HEK293 (cell line): Measurements from ENCODE around the gene RHOT2.

ENCODE experiments used
- CTCF ChIA-PET: fragments of 350-600 bp; formaldehyde crosslinking; extraction: SDS; loops from one replicate; lab custom pipeline; 2021; ENCODE audit warnings: antibody characterized with exemption; lab: Yijun Ruan, JAX
- POLR2A ChIA-PET: fragments of 300-600 bp; formaldehyde crosslinking; extraction: SDS; loops from one replicate; lab custom pipeline; 2020; ENCODE audit warnings: antibody characterized with exemption, inconsistent platforms; lab: Yijun Ruan, JAX
- H3K27ac ChIP-seq: fragments of 200-500 bp; sonication (Bioruptor generic); 2 replicates; pipeline ENCODE4 v1.5.1; 2014; ENCODE audit warnings: low read depth, low read length, control low read depth, inconsistent platforms; ENCODE audit errors: extremely low read depth
- H3K36me3 ChIP-seq, 2 experiments: fragments of 200-500 bp in 1 of 2; sonication (Bioruptor generic) in 1 of 2; 1 replicate in 1 of 2; 2 replicates in 1 of 2; pipeline ENCODE4 v1.5.1; 2014 to 2017; ENCODE audit warnings: inconsistent platforms in 2 of 2, low read length in 2 of 2; ENCODE audit not compliant: control insufficient read depth in 2 of 2, insufficient read depth in 1 of 2
- H3K4me1 ChIP-seq: fragments of 200-500 bp; sonication (Bioruptor generic); 2 replicates; pipeline ENCODE4 v1.5.1; 2014; ENCODE audit warnings: mild to moderate bottlenecking, low read length, inconsistent platforms; ENCODE audit not compliant: control insufficient read depth, insufficient read depth
- H3K4me3 ChIP-seq: 2 replicates; pipeline ENCODE4 v1.5.1; 2011; ENCODE audit warnings: low read depth, mild to moderate bottlenecking, control low read depth, low read length, moderate library complexity
- H3K9me3 ChIP-seq: fragments of 200-500 bp; sonication (Bioruptor generic); 2 replicates; pipeline ENCODE4 v1.5.1; 2014; ENCODE audit warnings: low read depth, low read length, inconsistent platforms; ENCODE audit not compliant: control insufficient read depth, insufficient read depth
- BCL11A ChIP-seq: fragments of 450-650 bp; formaldehyde crosslinking; IDR thresholded peaks from 2 replicates; pipeline ENCODE4 v1.5.1; 2016; ENCODE audit warnings: low read depth, missing biosample characterization, missing genetic modification characterization
- GLIS2 ChIP-seq: fragments of 450-650 bp; formaldehyde crosslinking; IDR thresholded peaks from 2 replicates; pipeline ENCODE4 v1.5.1; 2016; ENCODE audit warnings: missing biosample characterization, missing genetic modification characterization
- KLF1 ChIP-seq: fragments of 450-650 bp; formaldehyde crosslinking; IDR thresholded peaks from 2 replicates; pipeline ENCODE4 v1.5.1; 2016; ENCODE audit warnings: missing biosample characterization, missing genetic modification characterization
- KLF16 ChIP-seq: fragments of 450-650 bp; formaldehyde crosslinking; IDR thresholded peaks from 2 replicates; pipeline ENCODE4 v1.5.1; 2017; ENCODE audit warnings: missing biosample characterization, missing genetic modification characterization
- KLF9 ChIP-seq: fragments of 450-650 bp; formaldehyde crosslinking; IDR thresholded peaks from 2 replicates; pipeline ENCODE4 v1.5.1; 2016; ENCODE audit warnings: missing biosample characterization, missing genetic modification characterization, low read depth
- ZBTB8A ChIP-seq: fragments of 450-650 bp; formaldehyde crosslinking; IDR thresholded peaks from 2 replicates; pipeline ENCODE4 v1.5.1; 2016; ENCODE audit warnings: missing biosample characterization, missing genetic modification characterization
- ZFHX2 ChIP-seq: fragments of 450-650 bp; formaldehyde crosslinking; conservative IDR thresholded peaks from 2 replicates; pipeline ENCODE4 v1.5.1; 2016; ENCODE audit warnings: missing biosample characterization, missing genetic modification characterization
- ZNF121 ChIP-seq: fragments of 450-650 bp; formaldehyde crosslinking; IDR thresholded peaks from 2 replicates; pipeline ENCODE4 v1.5.1; 2016; ENCODE audit warnings: missing biosample characterization, missing genetic modification characterization
- ZNF138 ChIP-seq: fragments of 450-650 bp; formaldehyde crosslinking; IDR thresholded peaks from 2 replicates; pipeline ENCODE4 v1.5.1; 2016; ENCODE audit warnings: missing biosample characterization, missing genetic modification characterization, borderline replicate concordance
- ZNF16 ChIP-seq: fragments of 450-650 bp; formaldehyde crosslinking; IDR thresholded peaks from 2 replicates; pipeline ENCODE4 v1.5.1; 2016; ENCODE audit warnings: low read depth, missing biosample characterization, missing genetic modification characterization
- ZNF214 ChIP-seq: fragments of 450-650 bp; formaldehyde crosslinking; IDR thresholded peaks from 2 replicates; pipeline ENCODE4 v1.5.1; 2017; ENCODE audit warnings: missing biosample characterization, mild to moderate bottlenecking, missing genetic modification characterization, borderline replicate concordance
- ZNF292 ChIP-seq: fragments of 450-650 bp; formaldehyde crosslinking; IDR thresholded peaks from 2 replicates; pipeline ENCODE4 v1.5.1; 2016; ENCODE audit warnings: low read depth, missing biosample characterization, missing genetic modification characterization, borderline replicate concordance
- ZNF302 ChIP-seq: fragments of 450-650 bp; formaldehyde crosslinking; IDR thresholded peaks from 2 replicates; pipeline ENCODE4 v1.5.1; 2016; ENCODE audit warnings: missing biosample characterization, missing genetic modification characterization, low read depth
- ZNF37A ChIP-seq: fragments of 450-650 bp; IDR thresholded peaks from 2 replicates; pipeline ENCODE4 v1.5.1; 2018; ENCODE audit warnings: missing biosample characterization, missing genetic modification characterization
- ZNF600 ChIP-seq: fragments of 450-650 bp; formaldehyde crosslinking; IDR thresholded peaks from 2 replicates; pipeline ENCODE4 v1.5.1; 2016; ENCODE audit warnings: missing biosample characterization, missing genetic modification characterization
- ZNF658 ChIP-seq: fragments of 450-650 bp; formaldehyde crosslinking; IDR thresholded peaks from 2 replicates; pipeline ENCODE4; 2016; ENCODE audit warnings: missing biosample characterization, missing genetic modification characterization
- TF ChIP-seq, protein P1 (sequence below): fragments of 450-650 bp; formaldehyde crosslinking; IDR thresholded peaks from 2 replicates; pipeline ENCODE4 v1.5.1; 2016; ENCODE audit warnings: missing biosample characterization, missing genetic modification characterization
- TF ChIP-seq, protein P2 (sequence below): fragments of 450-650 bp; IDR thresholded peaks from 2 replicates; pipeline ENCODE4 v1.5.1; 2018; ENCODE audit warnings: missing biosample characterization, mild to moderate bottlenecking, missing genetic modification characterization
- TF ChIP-seq, protein P3 (sequence below): fragments of 450-650 bp; formaldehyde crosslinking; IDR thresholded peaks from 2 replicates; pipeline ENCODE4 v1.5.1; 2016; ENCODE audit warnings: missing biosample characterization, missing genetic modification characterization
- TF ChIP-seq, protein P4 (sequence below): fragments of 450-650 bp; IDR thresholded peaks from 2 replicates; pipeline ENCODE4 v1.5.1; 2018; ENCODE audit warnings: missing biosample characterization, missing genetic modification characterization

The RHOT2 gene

DNA sequence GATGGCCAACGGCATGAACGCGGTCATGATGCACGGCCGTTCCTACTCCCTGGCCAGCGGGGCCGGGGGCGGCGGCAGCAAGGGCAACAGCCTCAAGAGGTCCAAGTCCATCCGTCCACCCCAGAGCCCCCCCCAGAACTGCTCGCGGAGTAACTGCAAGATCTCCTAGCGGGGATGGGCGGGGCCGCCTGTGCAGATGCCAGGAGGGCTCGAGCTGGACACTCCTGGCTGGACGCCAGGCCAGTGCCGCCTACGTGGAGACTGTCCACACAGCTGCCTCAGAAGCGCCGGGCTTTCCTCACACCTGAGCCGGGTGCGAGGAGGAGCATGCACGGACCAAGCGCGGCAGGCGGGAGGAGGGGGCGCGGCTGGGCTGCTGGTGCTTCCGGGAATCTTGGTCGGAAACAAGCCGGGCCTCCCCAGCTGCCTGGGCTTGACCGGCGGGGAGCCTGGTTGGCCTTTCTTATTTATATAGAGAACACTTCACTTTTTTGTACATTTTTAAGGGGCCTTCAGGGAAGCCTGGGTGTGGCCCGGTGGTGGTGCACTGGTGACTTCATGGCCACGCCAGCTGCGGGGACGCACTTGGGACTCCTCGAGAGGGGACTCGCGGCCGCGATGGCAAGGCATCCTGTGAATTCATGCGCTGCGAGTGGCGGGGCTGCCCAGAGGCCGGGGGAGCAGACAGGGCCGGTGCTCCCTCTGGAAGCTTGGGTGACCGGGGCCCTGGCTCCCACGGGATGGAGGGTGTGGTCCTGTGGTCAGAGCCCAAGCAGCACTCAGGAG, 40.3 kb upstream of the RHOT2 start (continued):
- peak; percentile 20; the same call in 1 of the 2 replicates for TF ChIP-seq ZFHX2 (tag by site-specific recombination)
- no peak for TF ChIP-seq ZNF214
- no peak for TF ChIP-seq KLF16 (tag by site-specific recombination)
- no peak for TF ChIP-seq ZNF292 (tag by site-specific recombination)
- no peak for TF ChIP-seq KLF9 (tag by site-specific recombination)

DNA sequence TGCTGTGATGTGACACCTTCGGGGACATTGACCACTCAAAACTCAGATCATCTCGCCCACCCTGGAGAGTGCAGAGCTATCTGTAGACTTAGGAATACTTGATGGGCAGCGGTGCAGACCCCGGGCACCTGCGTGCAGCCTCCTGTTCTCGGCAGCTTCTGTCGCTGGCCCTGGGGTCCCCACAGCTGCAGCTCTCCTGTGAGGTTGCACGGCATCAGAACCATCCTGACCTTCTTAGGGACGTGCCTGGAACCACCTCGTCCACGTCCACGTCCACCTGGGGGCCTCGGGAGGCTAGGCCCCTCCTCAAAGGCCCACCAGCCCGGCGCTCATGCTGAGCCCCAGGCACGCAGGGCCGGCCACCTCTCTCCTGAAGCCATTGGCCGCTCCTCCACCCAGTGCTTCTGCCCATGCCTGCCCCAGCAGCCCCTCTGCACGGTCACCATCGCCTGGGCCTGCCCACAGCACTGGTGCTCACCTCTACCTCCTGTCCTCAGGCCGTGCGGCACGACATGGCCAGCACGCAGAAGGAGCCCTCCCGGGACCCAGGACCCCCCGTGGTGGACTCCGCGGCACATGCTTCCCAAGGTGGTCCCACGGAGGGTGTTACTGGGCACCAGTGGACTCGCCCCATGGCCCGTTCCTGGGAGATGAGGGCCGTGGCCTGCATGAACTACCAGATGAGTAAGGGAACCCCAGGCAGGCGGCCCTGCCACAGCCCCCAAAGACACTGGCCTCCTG, 39.4 kb upstream of the RHOT2 start:
- POLR2A ChIA-PET: no interaction called here
- TF ChIP-seq ZNF16 (tag by site-specific recombination) (no peak), GLIS2 (tag by site-specific recombination) (peak; percentile 40; the same call in 1 of the 2 replicates)
- no peaks in the 10 kb centered on the region for H3K9me3 ChIP-seq
- H3K36me3 ChIP-seq: peaks cover 0 to 7% of the 10 kb centered on the region in 2 experiments; a peak in 1 of 3 replicates
- H3K4me3 ChIP-seq: no peak overlapping the region
- H3K27ac ChIP-seq: no peak overlapping the region
- CTCF ChIA-PET: interaction anchor here (0.6 kb wide), 2 partner anchors 15 to 84 kb away, joined by 3 read pairs; no protein-coding TSS in a partner anchor
- H3K4me1 ChIP-seq: peaks cover 2% of the 10 kb centered on the region; the same call in 1 of the 2 replicates

DNA sequence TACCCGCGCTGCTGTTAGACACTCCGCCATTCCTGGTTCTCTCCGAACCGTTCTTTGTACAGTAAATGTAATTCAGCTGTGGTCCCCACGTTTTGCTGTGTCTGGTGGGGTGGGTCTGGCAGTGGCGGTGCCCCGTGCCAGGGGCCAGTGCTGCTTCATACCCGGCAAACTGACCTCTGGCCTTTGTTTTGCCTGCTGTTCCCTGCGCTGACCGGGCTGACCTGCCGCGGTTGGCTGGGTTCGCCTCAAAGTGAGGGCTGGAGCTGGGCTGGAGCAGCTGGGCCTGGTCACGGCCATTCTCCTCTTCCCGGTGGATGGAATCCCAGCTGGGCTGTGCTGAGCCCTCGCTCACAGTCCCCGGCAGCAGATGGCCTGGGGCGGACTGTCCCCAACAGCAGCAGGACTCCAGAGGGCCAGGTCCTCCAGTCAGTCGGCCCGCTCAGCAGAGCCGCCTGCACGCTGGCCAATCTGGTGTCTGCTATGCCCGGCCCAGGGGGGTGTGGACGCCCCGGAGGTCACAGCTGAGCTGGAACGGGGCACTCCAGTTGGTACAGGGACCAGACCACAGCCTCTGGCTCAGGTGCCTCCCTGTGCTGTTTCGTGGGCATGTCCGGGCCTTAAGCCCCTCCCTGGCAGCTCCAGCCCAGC, 38.6 kb upstream of the RHOT2 start:
- TF ChIP-seq BCL11A (tag by site-specific recombination) (0 out of 2 replicates have a peak, but pooled peaks have one; percentile 6), KLF1 (tag by site-specific recombination) (no peak), ZNF600 (tag by site-specific recombination) (peak; percentile 39; the same call in 1 of the 2 replicates)
- ChIA-PET POLR2A (interaction anchor here (0.6 kb wide), 1 partner anchor 109 kb away, joined by 4 read pairs; no protein-coding TSS in a partner anchor), CTCF (interaction anchor here (0.6 kb wide), 1 partner anchor 16 kb away, joined by 3 read pairs; no protein-coding TSS in a partner anchor)
- Histone ChIP-seq H3K36me3 (peaks cover 0 to 15% of the 10 kb centered on the region in 2 experiments; a peak in 1 of 3 replicates), H3K9me3 (no peaks in the 10 kb centered on the region), H3K4me1 (peaks cover 2% of the 10 kb centered on the region; the same call in 1 of the 2 replicates), H3K27ac (no peak overlapping the region), H3K4me3 (no peak overlapping the region)

DNA sequence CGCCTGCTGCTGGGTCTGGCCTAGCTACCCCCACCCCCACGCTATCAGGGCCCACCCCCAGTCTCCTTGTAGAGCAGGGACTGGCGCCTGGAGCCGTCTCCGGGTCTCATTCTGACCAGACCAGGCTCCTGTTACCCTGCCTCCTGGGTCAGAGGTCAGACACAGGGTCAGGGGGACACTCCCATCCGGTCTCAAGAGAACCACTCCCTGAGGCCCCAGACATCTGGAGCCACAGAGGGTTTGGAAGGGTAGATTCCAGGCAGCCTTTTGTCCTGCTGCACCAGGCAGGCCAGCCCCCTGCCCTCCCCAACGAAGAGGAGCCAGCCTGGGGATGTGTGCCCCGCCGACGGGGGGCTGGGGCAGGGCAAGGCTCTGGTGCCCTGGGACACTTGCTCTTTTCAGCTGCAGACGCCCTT, 38.1 kb upstream of the RHOT2 start:
- ChIA-PET CTCF (no interaction called here), POLR2A (interaction anchor here (0.6 kb wide), 1 partner anchor 109 kb away, joined by 4 read pairs; no protein-coding TSS in a partner anchor)
- peaks cover 2% of the 10 kb centered on the region; the same call in 1 of the 2 replicates for H3K4me1 ChIP-seq
- no peaks in the 10 kb centered on the region for H3K9me3 ChIP-seq
- H3K4me3 ChIP-seq: no peak overlapping the region
- peak overlapping the region; percentile 24; the same call in 1 of the 2 replicates for H3K27ac ChIP-seq
- H3K36me3 ChIP-seq: peaks cover 0 to 20% of the 10 kb centered on the region in 2 experiments; a peak in 1 of 3 replicates
- TF ChIP-seq, protein P1, sequence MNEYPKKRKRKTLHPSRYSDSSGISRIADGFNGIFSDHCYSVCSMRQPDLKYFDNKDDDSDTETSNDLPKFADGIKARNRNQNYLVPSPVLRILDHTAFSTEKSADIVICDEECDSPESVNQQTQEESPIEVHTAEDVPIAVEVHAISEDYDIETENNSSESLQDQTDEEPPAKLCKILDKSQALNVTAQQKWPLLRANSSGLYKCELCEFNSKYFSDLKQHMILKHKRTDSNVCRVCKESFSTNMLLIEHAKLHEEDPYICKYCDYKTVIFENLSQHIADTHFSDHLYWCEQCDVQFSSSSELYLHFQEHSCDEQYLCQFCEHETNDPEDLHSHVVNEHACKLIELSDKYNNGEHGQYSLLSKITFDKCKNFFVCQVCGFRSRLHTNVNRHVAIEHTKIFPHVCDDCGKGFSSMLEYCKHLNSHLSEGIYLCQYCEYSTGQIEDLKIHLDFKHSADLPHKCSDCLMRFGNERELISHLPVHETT (tag by site-specific recombination): no peak
- no peak for TF ChIP-seq ZNF37A (tag by site-specific recombination)
- no peak for TF ChIP-seq ZNF121 (tag by site-specific recombination)
- TF ChIP-seq, protein P2, sequence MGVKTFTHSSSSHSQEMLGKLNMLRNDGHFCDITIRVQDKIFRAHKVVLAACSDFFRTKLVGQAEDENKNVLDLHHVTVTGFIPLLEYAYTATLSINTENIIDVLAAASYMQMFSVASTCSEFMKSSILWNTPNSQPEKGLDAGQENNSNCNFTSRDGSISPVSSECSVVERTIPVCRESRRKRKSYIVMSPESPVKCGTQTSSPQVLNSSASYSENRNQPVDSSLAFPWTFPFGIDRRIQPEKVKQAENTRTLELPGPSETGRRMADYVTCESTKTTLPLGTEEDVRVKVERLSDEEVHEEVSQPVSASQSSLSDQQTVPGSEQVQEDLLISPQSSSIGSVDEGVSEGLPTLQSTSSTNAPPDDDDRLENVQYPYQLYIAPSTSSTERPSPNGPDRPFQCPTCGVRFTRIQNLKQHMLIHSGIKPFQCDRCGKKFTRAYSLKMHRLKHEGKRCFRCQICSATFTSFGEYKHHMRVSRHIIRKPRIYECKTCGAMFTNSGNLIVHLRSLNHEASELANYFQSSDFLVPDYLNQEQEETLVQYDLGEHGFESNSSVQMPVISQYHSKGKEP: no peak
- TF ChIP-seq ZNF658 (tag by site-specific recombination): no peak
- TF ChIP-seq KLF1 (tag by site-specific recombination): 0 out of 2 replicates have a peak, but pooled peaks have one; percentile 11
- 0 out of 2 replicates have a peak, but pooled peaks have one; percentile 8 for TF ChIP-seq BCL11A (tag by site-specific recombination)
- 0 out of 2 replicates have a peak, but pooled peaks have one; percentile 27 for TF ChIP-seq GLIS2 (tag by site-specific recombination)
- TF ChIP-seq ZNF138: no peak
- TF ChIP-seq, protein P3, sequence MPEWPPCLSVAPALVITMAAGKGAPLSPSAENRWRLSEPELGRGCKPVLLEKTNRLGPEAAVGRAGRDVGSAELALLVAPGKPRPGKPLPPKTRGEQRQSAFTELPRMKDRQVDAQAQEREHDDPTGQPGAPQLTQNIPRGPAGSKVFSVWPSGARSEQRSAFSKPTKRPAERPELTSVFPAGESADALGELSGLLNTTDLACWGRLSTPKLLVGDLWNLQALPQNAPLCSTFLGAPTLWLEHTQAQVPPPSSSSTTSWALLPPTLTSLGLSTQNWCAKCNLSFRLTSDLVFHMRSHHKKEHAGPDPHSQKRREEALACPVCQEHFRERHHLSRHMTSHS (tag by site-specific recombination): no peak
- 0 out of 2 replicates have a peak, but pooled peaks have one; percentile 31 for TF ChIP-seq ZBTB8A (tag by site-specific recombination)
- TF ChIP-seq, protein P4, sequence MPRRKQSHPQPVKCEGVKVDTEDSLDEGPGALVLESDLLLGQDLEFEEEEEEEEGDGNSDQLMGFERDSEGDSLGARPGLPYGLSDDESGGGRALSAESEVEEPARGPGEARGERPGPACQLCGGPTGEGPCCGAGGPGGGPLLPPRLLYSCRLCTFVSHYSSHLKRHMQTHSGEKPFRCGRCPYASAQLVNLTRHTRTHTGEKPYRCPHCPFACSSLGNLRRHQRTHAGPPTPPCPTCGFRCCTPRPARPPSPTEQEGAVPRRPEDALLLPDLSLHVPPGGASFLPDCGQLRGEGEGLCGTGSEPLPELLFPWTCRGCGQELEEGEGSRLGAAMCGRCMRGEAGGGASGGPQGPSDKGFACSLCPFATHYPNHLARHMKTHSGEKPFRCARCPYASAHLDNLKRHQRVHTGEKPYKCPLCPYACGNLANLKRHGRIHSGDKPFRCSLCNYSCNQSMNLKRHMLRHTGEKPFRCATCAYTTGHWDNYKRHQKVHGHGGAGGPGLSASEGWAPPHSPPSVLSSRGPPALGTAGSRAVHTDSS (tag by site-specific recombination): no peak
- no peak for TF ChIP-seq ZNF302
